WERI-Rb-1 (cell line): Measurements from ENCODE around the gene WHRN.

Experiments used
- DNase-seq: peaks from one replicate; pipeline ENCODE4 v3.0.0-alpha.2; 2020
- H3K27ac ChIP-seq: fragments of 250-450 bp; sonication (Bioruptor Pico); 2 replicates; pipeline ENCODE4 v1.5.1; 2020; ENCODE audit warnings: mild to moderate bottlenecking, moderate library complexity
- H3K27me3 ChIP-seq: fragments of 250-450 bp; sonication (Bioruptor Pico); 2 replicates; pipeline ENCODE4 v1.5.1; 2021; ENCODE audit warnings: mild to moderate bottlenecking, low read depth, moderate library complexity; ENCODE audit not compliant: insufficient read depth, severe bottlenecking
- H3K36me3 ChIP-seq: fragments of 250-450 bp; sonication (Bioruptor Pico); 2 replicates; pipeline ENCODE4 v1.5.1; 2020; ENCODE audit warnings: mild to moderate bottlenecking, moderate library complexity
- H3K4me3 ChIP-seq: 2 replicates; pipeline ENCODE4 v1.5.1; 2011; ENCODE audit warnings: low read depth, mild to moderate bottlenecking, control low read depth, low read length
- H3K9me3 ChIP-seq: fragments of 250-450 bp; sonication (Bioruptor Pico); 2 replicates; pipeline ENCODE4 v1.5.1; 2021; ENCODE audit warnings: mild to moderate bottlenecking, moderate library complexity; ENCODE audit not compliant: severe bottlenecking
- TF ChIP-seq, protein P1 (sequence below): IDR thresholded peaks from 2 replicates; pipeline ENCODE4 v1.5.1; 2011; ENCODE audit warnings: low read depth, mild to moderate bottlenecking, control low read depth, inconsistent platforms, low read length

The WHRN gene

GRCh38 chr9:114375386-114376175 is 129.7 kb downstream of the WHRN start:
- no peak for DNase-seq
- H3K4me3 ChIP-seq, result no peak overlapping the region
- peaks cover 86% of the 10 kb centered on the region for H3K36me3 ChIP-seq
- H3K9me3 ChIP-seq, result no peaks in the 10 kb centered on the region
- peak overlapping the region; percentile 3; the same call in 1 of the 2 replicates for H3K27ac ChIP-seq
- TF ChIP-seq, protein P1, sequence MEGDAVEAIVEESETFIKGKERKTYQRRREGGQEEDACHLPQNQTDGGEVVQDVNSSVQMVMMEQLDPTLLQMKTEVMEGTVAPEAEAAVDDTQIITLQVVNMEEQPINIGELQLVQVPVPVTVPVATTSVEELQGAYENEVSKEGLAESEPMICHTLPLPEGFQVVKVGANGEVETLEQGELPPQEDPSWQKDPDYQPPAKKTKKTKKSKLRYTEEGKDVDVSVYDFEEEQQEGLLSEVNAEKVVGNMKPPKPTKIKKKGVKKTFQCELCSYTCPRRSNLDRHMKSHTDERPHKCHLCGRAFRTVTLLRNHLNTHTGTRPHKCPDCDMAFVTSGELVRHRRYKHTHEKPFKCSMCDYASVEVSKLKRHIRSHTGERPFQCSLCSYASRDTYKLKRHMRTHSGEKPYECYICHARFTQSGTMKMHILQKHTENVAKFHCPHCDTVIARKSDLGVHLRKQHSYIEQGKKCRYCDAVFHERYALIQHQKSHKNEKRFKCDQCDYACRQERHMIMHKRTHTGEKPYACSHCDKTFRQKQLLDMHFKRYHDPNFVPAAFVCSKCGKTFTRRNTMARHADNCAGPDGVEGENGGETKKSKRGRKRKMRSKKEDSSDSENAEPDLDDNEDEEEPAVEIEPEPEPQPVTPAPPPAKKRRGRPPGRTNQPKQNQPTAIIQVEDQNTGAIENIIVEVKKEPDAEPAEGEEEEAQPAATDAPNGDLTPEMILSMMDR, result no peak
- H3K27me3 ChIP-seq, result no peaks in the 10 kb centered on the region

GRCh38 chr9:114374936-114375335 is 130.3 kb downstream of the WHRN start:
- TF ChIP-seq, protein P1, result peak; percentile 18; the same call in 1 of the 2 replicates
- no peaks in the 10 kb centered on the region for H3K9me3 ChIP-seq
- no peaks in the 10 kb centered on the region for H3K27me3 ChIP-seq
- DNase-seq, result no peak
- peak overlapping the region; percentile 3; the same call in 1 of the 2 replicates for H3K27ac ChIP-seq
- no peak overlapping the region for H3K4me3 ChIP-seq
- H3K36me3 ChIP-seq, result peaks cover 80% of the 10 kb centered on the region

GRCh38 chr9:114373960-114374730 is 131.1 kb downstream of the WHRN start:
- no peaks in the 10 kb centered on the region for H3K9me3 ChIP-seq
- DNase-seq, result no peak
- TF ChIP-seq, protein P1, result no peak
- no peaks in the 10 kb centered on the region for H3K27me3 ChIP-seq
- no peak overlapping the region for H3K27ac ChIP-seq
- H3K36me3 ChIP-seq, result peaks cover 72% of the 10 kb centered on the region
- no peak overlapping the region for H3K4me3 ChIP-seq

GRCh38 chr9:114372921-114373448 is 132.3 kb downstream of the WHRN start:
- TF ChIP-seq, protein P1, result no peak
- peaks cover 67% of the 10 kb centered on the region for H3K36me3 ChIP-seq
- no peaks in the 10 kb centered on the region for H3K27me3 ChIP-seq
- H3K4me3 ChIP-seq, result no peak overlapping the region
- no peak for DNase-seq
- H3K9me3 ChIP-seq, result no peaks in the 10 kb centered on the region
- peak overlapping the region; percentile 12; the same call in 1 of the 2 replicates for H3K27ac ChIP-seq

- no peak for DNase-seq
- Histone ChIP-seq H3K4me3 (no peak overlapping the region), H3K27ac (peak overlapping the region; percentile 97), H3K27me3 (no peaks in the 10 kb centered on the region), H3K9me3 (no peaks in the 10 kb centered on the region), H3K36me3 (peaks cover 67% of the 10 kb centered on the region)
- TF ChIP-seq, protein P1, result no peak
Measured at GRCh38 chr9:114371973-114372917, 133.0 kb downstream of the WHRN start.
